CD4-positive, alpha-beta T cell (primary cell): ENCODE data around the gene CD226. TPM values are rescaled to one million over a fixed set of nuclear protein-coding genes. Genes with fewer than 3 reads are reported as not detected.
A peak's percentile ranks its signal among the peaks of the same experiment; 100 is the strongest.
"Not testable (repeated sequence)": the region's sequence is repeated elsewhere in the genome, so short reads cannot be mapped to it uniquely, and the experiment has no call there.

ENCODE experiments used
- ATAC-seq: fragments of 200-7000 bp; cut with Tn5 transposase; one replicate; pipeline ENCODE4 v1.10.0; 2022; ENCODE audit warnings: mild to moderate bottlenecking; ENCODE audit not compliant: poor library complexity
- CTCF ChIA-PET: fragments of 350-600 bp; sonication (Branson Sonifier 250); formaldehyde crosslinking; loops from one replicate; lab custom pipeline; 2021; ENCODE audit warnings: antibody characterized with exemption, inconsistent platforms; lab: Charles Lee
- POLR2A ChIA-PET: fragments of 350-600 bp; sonication (Branson Sonifier 250); formaldehyde crosslinking; loops from one replicate; lab custom pipeline; 2021; ENCODE audit warnings: antibody characterized with exemption, inconsistent platforms; lab: Charles Lee
- DNase-seq, 14 experiments: peaks; one replicate each; pipeline ENCODE4 v3.0.0-alpha.2; 2013 to 2020; ENCODE audit warnings: mixed read lengths in 2 of 14
- H3K27ac ChIP-seq, 2 donors: one replicate each; pipeline versions ENCODE4 v1.5.1 to v1.7.0; 2013; ENCODE audit warnings: low read length in 2 of 2, low read depth in 1 of 2, mild to moderate bottlenecking in 1 of 2
- H3K27me3 ChIP-seq, 2 experiments: 1 replicate in 1 of 2; 2 replicates in 1 of 2; pipeline versions ENCODE4 v1.6.1 to v1.7.0; 2013; ENCODE audit warnings: low read length in 2 of 2, control low read depth in 1 of 2, mild to moderate bottlenecking in 1 of 2, moderate library complexity in 1 of 2; ENCODE audit not compliant: insufficient read depth in 2 of 2, control insufficient read depth in 1 of 2
- H3K36me3 ChIP-seq: one replicate; pipeline ENCODE4 v1.6.1; 2013; ENCODE audit warnings: low read length, control low read depth; ENCODE audit not compliant: insufficient read depth
- H3K4me1 ChIP-seq: one replicate; pipeline ENCODE4 v1.6.1; 2013; ENCODE audit warnings: low read length, control low read depth; ENCODE audit not compliant: insufficient read depth
- H3K4me3 ChIP-seq: one replicate; pipeline ENCODE4 v1.5.1; 2013; ENCODE audit warnings: mild to moderate bottlenecking, low read length, moderate library complexity
- H3K9me3 ChIP-seq, 2 experiments: 1 replicate in 1 of 2; 2 replicates in 1 of 2; pipeline versions ENCODE4 v1.6.1 to v1.7.0; 2013; ENCODE audit warnings: low read length in 2 of 2, mild to moderate bottlenecking in 2 of 2, control low read depth in 1 of 2, moderate library complexity in 1 of 2; ENCODE audit not compliant: control insufficient read depth in 1 of 2, insufficient read depth in 1 of 2
- H3K27ac Mint-ChIP-seq: one replicate; pipeline ENCODE4 v1.8.0; 2020; ENCODE audit warnings: mixed read lengths
- H3K27me3 Mint-ChIP-seq: one replicate; pipeline ENCODE4 v1.8.0; 2021; ENCODE audit warnings: mixed read lengths
- H3K36me3 Mint-ChIP-seq: one replicate; pipeline ENCODE4 v1.8.0; 2021; ENCODE audit warnings: low read depth, mixed read lengths
- H3K4me1 Mint-ChIP-seq: one replicate; pipeline ENCODE4 v1.8.0; 2021; ENCODE audit warnings: low read depth, mixed read lengths
- H3K4me3 Mint-ChIP-seq: one replicate; pipeline ENCODE4 v1.8.0; 2020; ENCODE audit warnings: mild to moderate bottlenecking, mixed read lengths
- H3K9me3 Mint-ChIP-seq: one replicate; pipeline ENCODE4 v1.8.0; 2020; ENCODE audit warnings: mixed read lengths
- intact Hi-C, 2 experiments: fragments of 100-400 bp; cut with DNase I in 1 of 2; cut with micrococcal nuclease in 1 of 2; formaldehyde crosslinking; loops; one replicate each; pipeline versions ENCODE4 v1.15.1 to v1.9.0; 2023 to 2025; cut with DNase I, micrococcal nuclease
- total RNA-seq, 174 experiments: library from RNA in 2 of 174; stranded (reverse) in 2 of 174; gene quantifications; one replicate each; pipeline ENCODE4 v1.2.3 and lab custom pipeline; 2021 to 2026
- TF ChIP-seq, protein P1 (sequence below): fragments of 200-600 bp; IDR thresholded peaks from one replicate; pipeline ENCODE4 v1.8.0; 2022; ENCODE audit warnings: antibody characterized with exemption, mild to moderate bottlenecking

The CD226 gene
- total RNA-seq, 2 experiments from 2014 or later = 74.0 to 74.8 TPM

DNA sequence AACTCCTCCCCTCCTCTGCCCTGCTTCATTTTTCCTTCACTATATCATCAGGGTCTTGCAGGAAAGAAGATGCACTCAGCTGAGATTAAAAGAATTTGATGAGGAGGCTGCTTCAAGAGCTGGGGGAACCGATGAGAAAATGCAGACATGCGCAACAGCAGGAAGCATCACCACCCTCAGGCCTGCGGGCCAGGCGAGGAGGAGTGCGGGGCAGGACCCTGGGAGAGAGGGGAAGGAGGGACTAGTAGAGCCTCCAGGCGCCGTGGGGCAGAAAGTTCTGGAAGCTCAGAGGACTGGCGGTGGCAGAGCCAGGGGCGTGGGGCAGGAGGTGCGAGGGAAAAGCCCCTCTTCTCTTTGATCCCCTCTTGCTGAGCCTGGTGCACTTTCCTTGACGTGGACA, 108.2 kb downstream of the CD226 start:
- Histone ChIP-seq H3K36me3 (peaks cover 2% of the 10 kb centered on the region), H3K27ac (no peak overlapping the region), H3K27me3 (no peaks in the 10 kb centered on the region), H3K4me3 (no peak overlapping the region), H3K4me1 (no peaks in the 10 kb centered on the region), H3K9me3 (no peaks in the 10 kb centered on the region)
- TF ChIP-seq, protein P1, sequence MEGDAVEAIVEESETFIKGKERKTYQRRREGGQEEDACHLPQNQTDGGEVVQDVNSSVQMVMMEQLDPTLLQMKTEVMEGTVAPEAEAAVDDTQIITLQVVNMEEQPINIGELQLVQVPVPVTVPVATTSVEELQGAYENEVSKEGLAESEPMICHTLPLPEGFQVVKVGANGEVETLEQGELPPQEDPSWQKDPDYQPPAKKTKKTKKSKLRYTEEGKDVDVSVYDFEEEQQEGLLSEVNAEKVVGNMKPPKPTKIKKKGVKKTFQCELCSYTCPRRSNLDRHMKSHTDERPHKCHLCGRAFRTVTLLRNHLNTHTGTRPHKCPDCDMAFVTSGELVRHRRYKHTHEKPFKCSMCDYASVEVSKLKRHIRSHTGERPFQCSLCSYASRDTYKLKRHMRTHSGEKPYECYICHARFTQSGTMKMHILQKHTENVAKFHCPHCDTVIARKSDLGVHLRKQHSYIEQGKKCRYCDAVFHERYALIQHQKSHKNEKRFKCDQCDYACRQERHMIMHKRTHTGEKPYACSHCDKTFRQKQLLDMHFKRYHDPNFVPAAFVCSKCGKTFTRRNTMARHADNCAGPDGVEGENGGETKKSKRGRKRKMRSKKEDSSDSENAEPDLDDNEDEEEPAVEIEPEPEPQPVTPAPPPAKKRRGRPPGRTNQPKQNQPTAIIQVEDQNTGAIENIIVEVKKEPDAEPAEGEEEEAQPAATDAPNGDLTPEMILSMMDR = no peak
- no peaks in the 10 kb centered on the region for H3K4me1 Mint-ChIP-seq
- DNase-seq (no peak), ATAC-seq (no peak)
- intact Hi-C loops = no loop called here
- no peaks in the 10 kb centered on the region for H3K27me3 Mint-ChIP-seq
- H3K4me3 Mint-ChIP-seq = no peak overlapping the region
- no peak overlapping the region for H3K27ac Mint-ChIP-seq
- H3K36me3 Mint-ChIP-seq = peaks cover 39% of the 10 kb centered on the region
- no peaks in the 10 kb centered on the region for H3K9me3 Mint-ChIP-seq
- CTCF ChIA-PET = no interaction called here
- POLR2A ChIA-PET = no interaction called here

- Histone ChIP-seq H3K4me3 (no peak overlapping the region), H3K27me3 (no peaks in the 10 kb centered on the region), H3K36me3 (peaks cover 2% of the 10 kb centered on the region), H3K9me3 (no peaks in the 10 kb centered on the region), H3K4me1 (no peaks in the 10 kb centered on the region), H3K27ac (no peak overlapping the region)
- Mint-ChIP-seq H3K27ac (no peak overlapping the region), H3K27me3 (no peaks in the 10 kb centered on the region), H3K9me3 (no peaks in the 10 kb centered on the region), H3K4me1 (no peaks in the 10 kb centered on the region), H3K4me3 (no peak overlapping the region), H3K36me3 (peaks cover 44% of the 10 kb centered on the region)
- DNase-seq (peak in 1 of 14 experiments; percentile 22), ATAC-seq (no peak)
- POLR2A ChIA-PET = interaction anchor here (0.6 to 1.3 kb wide), 3 partner anchors 9 to 118 kb away, joined by 3 to 4 read pairs (median 3); no protein-coding TSS in a partner anchor
- intact Hi-C loops = no loop called here
- TF ChIP-seq, protein P1 = no peak
- CTCF ChIA-PET = no interaction called here
Observed at GRCh38 chr18:69838620-69839411, 108.9 kb downstream of the CD226 start.

- Histone ChIP-seq H3K27me3 (no peaks in the 10 kb centered on the region), H3K4me3 (no peak overlapping the region), H3K4me1 (no peaks in the 10 kb centered on the region), H3K36me3 (peaks cover 2% of the 10 kb centered on the region), H3K9me3 (no peaks in the 10 kb centered on the region), H3K27ac (no peak overlapping the region)
- H3K27ac Mint-ChIP-seq = no peak overlapping the region
- TF ChIP-seq, protein P1 = no peak
- intact Hi-C loops = no loop called here
- ATAC-seq = no peak
- no peaks in the 10 kb centered on the region for H3K27me3 Mint-ChIP-seq
- H3K36me3 Mint-ChIP-seq = peaks cover 46% of the 10 kb centered on the region
- ChIA-PET POLR2A (interaction anchor here (0.6 to 1.3 kb wide), 3 partner anchors 8 to 119 kb away, joined by 3 to 4 read pairs (median 3); no protein-coding TSS in a partner anchor), CTCF (no interaction called here)
- DNase-seq = no peak
- H3K9me3 Mint-ChIP-seq = no peaks in the 10 kb centered on the region
- H3K4me1 Mint-ChIP-seq = no peaks in the 10 kb centered on the region
- no peak overlapping the region for H3K4me3 Mint-ChIP-seq
Observed at GRCh38 chr18:69838003-69838402, 109.7 kb downstream of the CD226 start.

- H3K4me3 Mint-ChIP-seq, H3K27ac Mint-ChIP-seq, ATAC-seq, H3K9me3 ChIP-seq, DNase-seq, H3K27me3 ChIP-seq, intact Hi-C loops, CTCF ChIA-PET, POLR2A ChIA-PET, H3K9me3 Mint-ChIP-seq, H3K4me3 ChIP-seq, H3K4me1 Mint-ChIP-seq, H3K27me3 Mint-ChIP-seq, H3K27ac ChIP-seq, H3K4me1 ChIP-seq: not testable (repeated sequence)
- H3K36me3 ChIP-seq = peaks cover 23% of the 10 kb centered on the region
- peaks cover 68% of the 10 kb centered on the region for H3K36me3 Mint-ChIP-seq
Observed at GRCh38 chr18:69834980-69835379, 112.7 kb downstream of the CD226 start.
